Endothelial cell of umbilical vein (primary cell): ENCODE results near the gene RNF213.

Experiments used
- CTCF ChIP-seq, 2 donors: IDR thresholded peaks; 1 replicate in 1 of 2; 2 replicates in 1 of 2; pipeline ENCODE4 v1.5.1; 2011; ENCODE audit warnings: low read length in 2 of 2, mild to moderate bottlenecking in 2 of 2, moderate library complexity in 2 of 2, control low read depth in 1 of 2, inconsistent platforms in 1 of 2, low read depth in 1 of 2; ENCODE audit not compliant: insufficient read depth in 1 of 2; ENCODE audit errors: extremely low read depth in 1 of 2
- EZH2 ChIP-seq: IDR thresholded peaks from 2 replicates; pipeline ENCODE4 v1.6.1; 2012; ENCODE audit warnings: borderline replicate concordance, low read depth, mild to moderate bottlenecking, moderate library complexity, low read length, inconsistent platforms; ENCODE audit not compliant: severe bottlenecking
- MYC ChIP-seq: IDR thresholded peaks from one replicate; pipeline ENCODE4 v1.6.1; 2011; ENCODE audit warnings: mild to moderate bottlenecking, low read depth, low read length
- POLR2A ChIP-seq: IDR thresholded peaks from 2 replicates; pipeline ENCODE4 v1.6.1; 2012; ENCODE audit warnings: low read depth, mild to moderate bottlenecking, control low read depth, low read length
- POLR2AphosphoS5 ChIP-seq: IDR thresholded peaks from 2 replicates; pipeline ENCODE4 v1.6.1; 2012; ENCODE audit warnings: low read depth, mild to moderate bottlenecking, control low read depth, low read length, moderate library complexity; ENCODE audit not compliant: insufficient read depth

GRCh38 chr17:80262291-80262690 is 1.6 kb downstream of the RNF213 start:
- TF ChIP-seq CTCF (IDR thresholded peaks at IDR 0.05; ENCODE audit: extremely low read depth in 1 of 2, insufficient read depth in 1 of 2, low read depth in 1 of 2, low read length in 2 of 2) = no peak
- no peak for TF ChIP-seq EZH2
- no peak for TF ChIP-seq MYC
- TF ChIP-seq POLR2A = no peak
- no peak for TF ChIP-seq POLR2AphosphoS5
